ENCODE results near the gene CCR6.

DNA sequence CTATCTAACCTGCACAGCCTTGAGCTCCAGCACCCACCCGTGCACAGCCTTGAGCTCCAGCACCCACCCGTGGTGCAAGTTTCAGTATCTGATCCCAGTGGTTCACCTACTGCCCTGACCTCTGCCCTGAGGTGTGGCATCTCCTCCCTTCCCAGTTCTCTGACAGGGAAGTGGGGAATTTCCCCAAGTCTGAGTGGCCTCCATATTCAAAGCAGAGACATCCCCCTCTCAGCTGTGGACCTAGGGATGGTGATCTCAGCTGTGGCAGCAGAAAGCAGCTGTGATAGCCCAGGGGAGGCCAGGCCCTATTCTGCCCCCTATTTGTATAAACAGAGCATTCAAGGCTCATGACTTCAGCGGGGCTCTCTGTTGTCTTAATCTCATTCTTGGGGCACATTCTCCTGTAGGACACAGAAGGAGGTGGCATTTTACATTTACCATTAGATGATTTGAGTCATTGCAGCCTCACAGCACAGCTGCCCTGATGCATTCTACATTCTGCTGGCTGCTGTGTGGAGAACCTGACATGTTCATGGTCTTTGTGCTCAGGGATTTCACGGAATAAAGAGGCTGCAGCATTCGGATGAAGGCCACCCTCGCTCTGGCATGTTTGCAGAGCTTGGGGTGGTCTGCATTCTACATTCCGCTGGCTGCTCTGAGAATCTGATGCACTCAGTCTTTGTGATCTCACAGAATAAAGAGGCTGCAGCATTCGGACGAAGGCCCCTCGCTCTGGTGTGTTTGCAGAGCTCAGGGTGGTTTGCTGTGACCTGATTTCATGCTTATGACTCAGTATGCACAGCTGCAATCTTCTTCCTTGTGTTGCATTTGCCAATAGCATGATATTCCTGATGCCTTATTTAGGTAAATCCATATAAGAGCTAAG, 17.9 kb downstream of the CCR6 start:
- TF ChIP-seq PHF8 (conservative IDR thresholded peaks at IDR 0.05; ENCODE audit: low read depth, low read length) (no peak), JUN (IDR thresholded peaks at IDR 0.05; ENCODE audit: low read depth, low read length) (no peak), EZH2 (IDR thresholded peaks at IDR 0.05; ENCODE audit: low read depth, low read length, severe bottlenecking) (no peak), POLR2A (IDR thresholded peaks at IDR 0.05; ENCODE audit: control extremely low read depth in 1 of 2, low read depth in 2 of 2, low read length in 2 of 2) (no peak), SP4 (IDR thresholded peaks at IDR 0.05; ENCODE audit: low read length) (no peak), HDAC6 (IDR thresholded peaks at IDR 0.05; ENCODE audit: low read depth, low read length) (no peak), JUND (IDR thresholded peaks at IDR 0.05; ENCODE audit: low read length) (no peak), CBX5 (IDR thresholded peaks at IDR 0.05; ENCODE audit: low read depth, low read length) (no peak), CREB1 (IDR thresholded peaks at IDR 0.05) (no peak)
- TF ChIP-seq, protein P1, sequence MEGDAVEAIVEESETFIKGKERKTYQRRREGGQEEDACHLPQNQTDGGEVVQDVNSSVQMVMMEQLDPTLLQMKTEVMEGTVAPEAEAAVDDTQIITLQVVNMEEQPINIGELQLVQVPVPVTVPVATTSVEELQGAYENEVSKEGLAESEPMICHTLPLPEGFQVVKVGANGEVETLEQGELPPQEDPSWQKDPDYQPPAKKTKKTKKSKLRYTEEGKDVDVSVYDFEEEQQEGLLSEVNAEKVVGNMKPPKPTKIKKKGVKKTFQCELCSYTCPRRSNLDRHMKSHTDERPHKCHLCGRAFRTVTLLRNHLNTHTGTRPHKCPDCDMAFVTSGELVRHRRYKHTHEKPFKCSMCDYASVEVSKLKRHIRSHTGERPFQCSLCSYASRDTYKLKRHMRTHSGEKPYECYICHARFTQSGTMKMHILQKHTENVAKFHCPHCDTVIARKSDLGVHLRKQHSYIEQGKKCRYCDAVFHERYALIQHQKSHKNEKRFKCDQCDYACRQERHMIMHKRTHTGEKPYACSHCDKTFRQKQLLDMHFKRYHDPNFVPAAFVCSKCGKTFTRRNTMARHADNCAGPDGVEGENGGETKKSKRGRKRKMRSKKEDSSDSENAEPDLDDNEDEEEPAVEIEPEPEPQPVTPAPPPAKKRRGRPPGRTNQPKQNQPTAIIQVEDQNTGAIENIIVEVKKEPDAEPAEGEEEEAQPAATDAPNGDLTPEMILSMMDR (IDR thresholded peaks at IDR 0.05; ENCODE audit: control extremely low read depth in 1 of 3, insufficient read depth in 1 of 3, low read depth in 1 of 3, low read length in 3 of 3) = no peak
- TF ChIP-seq, protein P2, sequence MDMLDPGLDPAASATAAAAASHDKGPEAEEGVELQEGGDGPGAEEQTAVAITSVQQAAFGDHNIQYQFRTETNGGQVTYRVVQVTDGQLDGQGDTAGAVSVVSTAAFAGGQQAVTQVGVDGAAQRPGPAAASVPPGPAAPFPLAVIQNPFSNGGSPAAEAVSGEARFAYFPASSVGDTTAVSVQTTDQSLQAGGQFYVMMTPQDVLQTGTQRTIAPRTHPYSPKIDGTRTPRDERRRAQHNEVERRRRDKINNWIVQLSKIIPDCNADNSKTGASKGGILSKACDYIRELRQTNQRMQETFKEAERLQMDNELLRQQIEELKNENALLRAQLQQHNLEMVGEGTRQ (IDR thresholded peaks at IDR 0.05; ENCODE audit: low read length) = no peak
- TF ChIP-seq, protein P3, sequence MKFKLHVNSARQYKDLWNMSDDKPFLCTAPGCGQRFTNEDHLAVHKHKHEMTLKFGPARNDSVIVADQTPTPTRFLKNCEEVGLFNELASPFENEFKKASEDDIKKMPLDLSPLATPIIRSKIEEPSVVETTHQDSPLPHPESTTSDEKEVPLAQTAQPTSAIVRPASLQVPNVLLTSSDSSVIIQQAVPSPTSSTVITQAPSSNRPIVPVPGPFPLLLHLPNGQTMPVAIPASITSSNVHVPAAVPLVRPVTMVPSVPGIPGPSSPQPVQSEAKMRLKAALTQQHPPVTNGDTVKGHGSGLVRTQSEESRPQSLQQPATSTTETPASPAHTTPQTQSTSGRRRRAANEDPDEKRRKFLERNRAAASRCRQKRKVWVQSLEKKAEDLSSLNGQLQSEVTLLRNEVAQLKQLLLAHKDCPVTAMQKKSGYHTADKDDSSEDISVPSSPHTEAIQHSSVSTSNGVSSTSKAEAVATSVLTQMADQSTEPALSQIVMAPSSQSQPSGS (IDR thresholded peaks at IDR 0.05; ENCODE audit: low read length) = no peak

Data from H1 (cell line).